MV-4-11 (cell line): Measurements from ENCODE around the gene OR2AG2.

Source experiments
- DNase-seq: peaks from one replicate; lab custom pipeline; 2025; lab: John Stamatoyannopoulos, UW

The OR2AG2 gene

GRCh38 chr11:6738590-6738989, 33.2 kb downstream of the OR2AG2 start:
- no peak for DNase-seq

DNA sequence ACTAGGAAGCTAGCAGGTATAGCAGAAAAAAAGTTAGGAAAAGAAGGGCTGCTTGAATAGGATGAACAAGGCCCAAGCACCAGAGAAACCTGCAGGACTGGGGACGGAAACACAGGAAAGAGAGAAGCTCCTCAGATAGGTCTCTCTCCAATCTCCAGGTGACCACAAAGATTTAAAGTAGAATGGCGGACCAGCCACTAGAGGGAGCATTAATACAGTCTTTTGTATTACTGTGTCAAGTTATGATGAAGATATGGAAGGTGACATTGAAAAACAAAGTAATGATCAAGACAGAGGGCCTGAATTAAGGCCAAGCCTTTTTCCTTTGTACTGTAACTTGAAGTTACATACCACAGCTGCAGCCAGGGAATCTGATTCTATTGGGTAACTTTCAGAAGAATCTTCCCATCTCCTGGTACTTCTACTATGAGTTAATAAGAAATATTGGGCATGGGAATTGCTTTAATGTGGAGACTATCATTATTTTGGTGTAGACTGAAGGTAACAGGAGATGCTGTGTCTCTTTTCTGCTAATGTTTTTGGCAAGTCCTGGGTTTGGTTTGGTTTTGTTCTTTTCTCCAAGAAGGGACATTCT, 33.8 kb downstream of the OR2AG2 start:
- DNase-seq = peak; percentile 48

GRCh38 chr11:6736495-6737121, 35.2 kb downstream of the OR2AG2 start:
- DNase-seq = peak; percentile 45

- DNase-seq = peak; percentile 32
These were observed 36.5 kb downstream of the OR2AG2 start for GRCh38 chr11:6735306-6735705.

- no peak for DNase-seq
These were observed 37.2 kb downstream of the OR2AG2 start for GRCh38 chr11:6734616-6735015.

- no peak for DNase-seq
These were observed 38.2 kb downstream of the OR2AG2 start for GRCh38 chr11:6733326-6734275.

GRCh38 chr11:6727971-6728760, 43.6 kb downstream of the OR2AG2 start:
- DNase-seq = no peak

DNA sequence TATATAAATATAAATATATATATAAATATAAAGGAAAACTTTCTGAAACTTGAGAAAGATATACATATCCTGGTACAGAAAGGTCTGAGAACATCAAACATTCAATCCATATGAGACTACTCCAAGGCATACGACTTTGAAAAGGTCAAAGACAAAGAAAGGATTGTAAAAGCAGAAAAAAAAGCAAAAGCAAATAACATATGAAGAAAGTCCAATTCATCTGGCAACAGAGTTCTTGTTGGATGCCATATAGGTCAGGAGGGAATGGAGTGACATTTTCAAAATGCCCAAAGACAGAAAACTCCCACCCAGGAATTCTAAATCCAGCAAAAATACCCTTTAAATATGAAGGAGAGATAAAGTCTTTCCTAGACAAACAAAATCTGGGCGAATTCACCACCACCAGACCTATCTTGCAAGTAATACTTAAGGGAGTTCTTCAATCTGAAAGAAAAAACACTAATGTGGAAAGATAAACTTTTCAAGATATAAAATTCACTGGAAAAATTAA, 46.3 kb downstream of the OR2AG2 start:
- no peak for DNase-seq

GRCh38 chr11:6724013-6724412, 47.8 kb downstream of the OR2AG2 start:
- DNase-seq = no peak

DNA sequence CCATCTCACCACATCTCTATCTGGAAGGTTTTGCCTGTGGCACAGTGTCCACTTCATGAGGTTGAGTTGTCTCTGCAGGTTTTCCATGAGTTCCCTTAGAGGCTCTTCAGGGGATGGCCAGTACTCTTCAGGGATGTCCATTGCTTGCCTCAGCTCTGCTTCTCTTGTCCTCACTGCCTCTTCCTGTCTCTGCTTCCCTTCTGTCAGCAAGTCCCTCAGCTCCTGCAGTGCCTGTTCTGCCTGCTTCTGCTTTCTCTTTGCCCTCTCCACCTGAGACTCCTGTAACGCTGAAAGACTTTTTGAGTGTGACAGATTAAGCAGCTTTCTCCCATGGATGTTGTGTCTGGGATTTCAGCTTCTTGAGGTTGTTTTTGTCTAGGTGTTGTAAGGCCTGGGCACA, 50.4 kb downstream of the OR2AG2 start:
- no peak for DNase-seq

DNA sequence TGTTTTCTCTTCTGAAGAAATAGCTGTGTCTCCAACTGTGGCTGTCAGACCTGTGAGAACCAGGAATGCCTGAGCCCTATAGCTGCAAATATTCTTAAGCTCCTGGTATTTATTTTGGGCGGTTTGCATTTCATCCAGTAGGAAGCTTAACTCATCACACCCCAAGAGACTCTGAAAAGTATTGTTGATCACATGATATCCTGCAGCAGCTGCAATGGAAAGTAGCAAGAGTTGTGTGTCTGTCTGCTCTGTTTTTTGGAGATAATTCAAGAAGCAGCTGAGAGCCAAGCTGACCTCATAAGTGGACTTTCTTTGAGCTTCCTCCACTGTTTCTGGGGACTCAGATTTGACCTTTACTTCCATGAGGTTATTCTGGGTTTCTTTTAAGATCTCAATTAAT, 52.2 kb downstream of the OR2AG2 start:
- no peak for DNase-seq

GRCh38 chr11:6717426-6717825, 54.4 kb downstream of the OR2AG2 start:
- peak; percentile 60 for DNase-seq
